WERI-Rb-1 (cell line): ENCODE data around the gene ELF5.

Source experiments
- DNase-seq: peaks from one replicate; pipeline ENCODE4 v3.0.0-alpha.2; 2020
- H3K27ac ChIP-seq: fragments of 250-450 bp; sonication (Bioruptor Pico); 2 replicates; pipeline ENCODE4 v1.5.1; 2020; ENCODE audit warnings: mild to moderate bottlenecking, moderate library complexity
- H3K27me3 ChIP-seq: fragments of 250-450 bp; sonication (Bioruptor Pico); 2 replicates; pipeline ENCODE4 v1.5.1; 2021; ENCODE audit warnings: mild to moderate bottlenecking, low read depth, moderate library complexity; ENCODE audit not compliant: insufficient read depth, severe bottlenecking
- H3K36me3 ChIP-seq: fragments of 250-450 bp; sonication (Bioruptor Pico); 2 replicates; pipeline ENCODE4 v1.5.1; 2020; ENCODE audit warnings: mild to moderate bottlenecking, moderate library complexity
- H3K4me3 ChIP-seq: 2 replicates; pipeline ENCODE4 v1.5.1; 2011; ENCODE audit warnings: low read depth, mild to moderate bottlenecking, control low read depth, low read length
- H3K9me3 ChIP-seq: fragments of 250-450 bp; sonication (Bioruptor Pico); 2 replicates; pipeline ENCODE4 v1.5.1; 2021; ENCODE audit warnings: mild to moderate bottlenecking, moderate library complexity; ENCODE audit not compliant: severe bottlenecking
- TF ChIP-seq, protein P1 (sequence below): IDR thresholded peaks from 2 replicates; pipeline ENCODE4 v1.5.1; 2011; ENCODE audit warnings: low read depth, mild to moderate bottlenecking, control low read depth, inconsistent platforms, low read length

ELF5 gene

DNA sequence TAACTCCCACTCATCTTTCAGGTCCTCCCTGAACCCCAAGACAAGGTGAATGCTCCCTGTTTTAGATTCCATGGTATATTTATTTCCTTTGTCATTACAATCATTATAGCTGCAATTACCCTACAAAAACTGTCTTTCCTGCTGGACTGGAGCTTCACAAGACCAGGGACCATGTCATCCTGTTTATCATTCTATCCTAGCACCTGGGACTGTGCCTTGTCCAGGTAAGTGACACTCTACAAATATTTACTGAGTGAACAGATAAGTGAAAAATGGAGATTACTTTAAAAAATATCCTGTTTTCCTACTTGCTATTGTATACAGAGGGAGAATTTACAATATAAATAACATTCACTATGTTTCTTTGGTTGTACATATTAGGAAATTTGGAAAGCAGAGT lies 22.5 kb upstream of the ELF5 start:
- Histone ChIP-seq H3K36me3 (no peaks in the 10 kb centered on the region), H3K27me3 (no peaks in the 10 kb centered on the region), H3K27ac (no peak overlapping the region), H3K4me3 (no peak overlapping the region), H3K9me3 (peaks cover 9% of the 10 kb centered on the region)
- TF ChIP-seq, protein P1, sequence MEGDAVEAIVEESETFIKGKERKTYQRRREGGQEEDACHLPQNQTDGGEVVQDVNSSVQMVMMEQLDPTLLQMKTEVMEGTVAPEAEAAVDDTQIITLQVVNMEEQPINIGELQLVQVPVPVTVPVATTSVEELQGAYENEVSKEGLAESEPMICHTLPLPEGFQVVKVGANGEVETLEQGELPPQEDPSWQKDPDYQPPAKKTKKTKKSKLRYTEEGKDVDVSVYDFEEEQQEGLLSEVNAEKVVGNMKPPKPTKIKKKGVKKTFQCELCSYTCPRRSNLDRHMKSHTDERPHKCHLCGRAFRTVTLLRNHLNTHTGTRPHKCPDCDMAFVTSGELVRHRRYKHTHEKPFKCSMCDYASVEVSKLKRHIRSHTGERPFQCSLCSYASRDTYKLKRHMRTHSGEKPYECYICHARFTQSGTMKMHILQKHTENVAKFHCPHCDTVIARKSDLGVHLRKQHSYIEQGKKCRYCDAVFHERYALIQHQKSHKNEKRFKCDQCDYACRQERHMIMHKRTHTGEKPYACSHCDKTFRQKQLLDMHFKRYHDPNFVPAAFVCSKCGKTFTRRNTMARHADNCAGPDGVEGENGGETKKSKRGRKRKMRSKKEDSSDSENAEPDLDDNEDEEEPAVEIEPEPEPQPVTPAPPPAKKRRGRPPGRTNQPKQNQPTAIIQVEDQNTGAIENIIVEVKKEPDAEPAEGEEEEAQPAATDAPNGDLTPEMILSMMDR: no peak
- no peak for DNase-seq

GRCh38 chr11:34534826-34535225 lies 21.2 kb upstream of the ELF5 start:
- Histone ChIP-seq H3K27ac (no peak overlapping the region), H3K4me3 (no peak overlapping the region), H3K9me3 (peaks cover 9% of the 10 kb centered on the region), H3K27me3 (no peaks in the 10 kb centered on the region), H3K36me3 (no peaks in the 10 kb centered on the region)
- DNase-seq: no peak
- TF ChIP-seq, protein P1: no peak

- Histone ChIP-seq H3K27ac (no peak overlapping the region), H3K4me3 (no peak overlapping the region), H3K36me3 (no peaks in the 10 kb centered on the region), H3K9me3 (peaks cover 9% of the 10 kb centered on the region), H3K27me3 (no peaks in the 10 kb centered on the region)
- no peak for DNase-seq
- TF ChIP-seq, protein P1: no peak
Observed at GRCh38 chr11:34531663-34532062, 18.1 kb upstream of the ELF5 start.

- TF ChIP-seq, protein P1: no peak
- peaks cover 9% of the 10 kb centered on the region for H3K9me3 ChIP-seq
- H3K4me3 ChIP-seq: no peak overlapping the region
- no peak overlapping the region for H3K27ac ChIP-seq
- no peaks in the 10 kb centered on the region for H3K36me3 ChIP-seq
- DNase-seq: no peak
- no peaks in the 10 kb centered on the region for H3K27me3 ChIP-seq
Observed at GRCh38 chr11:34530545-34531234, 17.1 kb upstream of the ELF5 start.

DNA sequence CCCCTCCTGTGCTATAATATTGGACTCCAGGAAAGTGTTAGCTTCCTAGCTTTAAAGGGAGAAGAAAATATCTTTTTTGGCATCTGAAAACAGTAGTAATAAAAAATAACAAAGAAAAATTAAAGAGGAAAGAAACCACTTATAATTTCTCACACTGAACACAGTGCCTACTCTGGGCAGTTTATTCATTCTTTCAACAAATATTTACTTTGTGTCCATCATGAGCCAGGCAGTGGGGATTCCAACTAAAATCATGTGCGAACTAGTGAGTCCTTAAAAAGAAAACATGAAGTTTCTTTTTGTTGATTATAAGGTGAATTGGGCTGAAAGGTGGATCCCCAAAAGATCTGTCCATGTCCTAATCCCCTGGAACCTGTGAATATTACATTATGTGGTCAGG lies 16.0 kb upstream of the ELF5 start:
- Histone ChIP-seq H3K27ac (no peak overlapping the region), H3K27me3 (no peaks in the 10 kb centered on the region), H3K36me3 (no peaks in the 10 kb centered on the region), H3K9me3 (peaks cover 3% of the 10 kb centered on the region), H3K4me3 (no peak overlapping the region)
- no peak for DNase-seq
- TF ChIP-seq, protein P1: no peak

- TF ChIP-seq, protein P1: no peak
- Histone ChIP-seq H3K27me3 (no peaks in the 10 kb centered on the region), H3K4me3 (no peak overlapping the region), H3K9me3 (no peaks in the 10 kb centered on the region), H3K36me3 (no peaks in the 10 kb centered on the region), H3K27ac (no peak overlapping the region)
- no peak for DNase-seq
Observed at GRCh38 chr11:34528072-34528471, 14.5 kb upstream of the ELF5 start.
